ENCODE results near the gene CMTM6. TPM values are rescaled to one million over a fixed set of nuclear protein-coding genes. Genes with fewer than 3 reads are reported as not detected.

Gene CMTM6
- total RNA-seq, 1 experiment from 2014 or later = 39.7 TPM

- H3K4me3 Mint-ChIP-seq (ENCODE audit: unreplicated experiment) = no peak overlapping the region
- no peaks in the 10 kb centered on the region for H3K27me3 ChIP-seq (replicated peaks; ENCODE audit: control insufficient read depth, insufficient read depth, low read length)
- intact Hi-C loops (cut with micrococcal nuclease; ENCODE audit: unreplicated experiment) = no loop called here
- ChIA-PET POLR2A (no interaction called here), CTCF (no interaction called here)
- H3K9me3 ChIP-seq = no peaks in the 10 kb centered on the region
- no TSS peak for BruUV-seq (replicated peaks)
- H3K4me3 ChIP-seq (ENCODE audit: low read depth, low read length) = no peak overlapping the region
- H3K36me3 ChIP-seq (ENCODE audit: control insufficient read depth, insufficient read depth, low read length) = no peaks in the 10 kb centered on the region
- peaks cover 22% of the 10 kb centered on the region for H3K36me3 Mint-ChIP-seq (ENCODE audit: insufficient read depth, unreplicated experiment)
- H3K4me1 ChIP-seq = no peaks in the 10 kb centered on the region
- no peaks in the 10 kb centered on the region for H3K27me3 Mint-ChIP-seq (ENCODE audit: insufficient read depth, unreplicated experiment)
- no peak overlapping the region for H3K27ac Mint-ChIP-seq (ENCODE audit: unreplicated experiment)
- TF ChIP-seq, protein P1, sequence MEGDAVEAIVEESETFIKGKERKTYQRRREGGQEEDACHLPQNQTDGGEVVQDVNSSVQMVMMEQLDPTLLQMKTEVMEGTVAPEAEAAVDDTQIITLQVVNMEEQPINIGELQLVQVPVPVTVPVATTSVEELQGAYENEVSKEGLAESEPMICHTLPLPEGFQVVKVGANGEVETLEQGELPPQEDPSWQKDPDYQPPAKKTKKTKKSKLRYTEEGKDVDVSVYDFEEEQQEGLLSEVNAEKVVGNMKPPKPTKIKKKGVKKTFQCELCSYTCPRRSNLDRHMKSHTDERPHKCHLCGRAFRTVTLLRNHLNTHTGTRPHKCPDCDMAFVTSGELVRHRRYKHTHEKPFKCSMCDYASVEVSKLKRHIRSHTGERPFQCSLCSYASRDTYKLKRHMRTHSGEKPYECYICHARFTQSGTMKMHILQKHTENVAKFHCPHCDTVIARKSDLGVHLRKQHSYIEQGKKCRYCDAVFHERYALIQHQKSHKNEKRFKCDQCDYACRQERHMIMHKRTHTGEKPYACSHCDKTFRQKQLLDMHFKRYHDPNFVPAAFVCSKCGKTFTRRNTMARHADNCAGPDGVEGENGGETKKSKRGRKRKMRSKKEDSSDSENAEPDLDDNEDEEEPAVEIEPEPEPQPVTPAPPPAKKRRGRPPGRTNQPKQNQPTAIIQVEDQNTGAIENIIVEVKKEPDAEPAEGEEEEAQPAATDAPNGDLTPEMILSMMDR (IDR thresholded peaks at IDR 0.05; ENCODE audit: insufficient read depth in 1 of 2, low read depth in 1 of 2, low read length in 1 of 2, severe bottlenecking in 1 of 2, unreplicated experiment in 1 of 2) = no peak
- H3K9me3 Mint-ChIP-seq (ENCODE audit: unreplicated experiment) = peaks cover 7% of the 10 kb centered on the region
- H3K4me1 Mint-ChIP-seq (ENCODE audit: low read depth, unreplicated experiment) = no peaks in the 10 kb centered on the region
- DNase-seq = no peak
These were observed 51.5 kb downstream of the CMTM6 start for GRCh38 chr3:32450992-32451659.

DNA sequence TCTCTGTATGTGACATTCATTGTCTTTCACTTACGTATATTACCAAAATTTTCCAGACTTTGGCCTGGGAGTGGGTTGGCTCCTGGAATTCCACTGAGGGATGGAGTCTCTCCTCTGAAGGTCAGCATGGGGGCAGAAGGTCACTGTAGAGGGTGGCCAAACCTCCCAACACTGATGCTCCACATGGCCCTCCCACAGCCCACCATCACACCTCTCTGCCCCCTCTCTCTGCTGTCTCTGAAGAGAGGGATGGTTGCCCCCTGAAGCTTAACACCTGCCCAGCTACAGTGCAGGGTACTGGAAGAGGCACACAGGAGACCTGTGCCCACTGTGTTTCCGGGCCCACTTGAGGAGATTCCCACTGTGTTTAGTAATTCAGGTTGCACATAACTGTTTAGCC lies 52.2 kb downstream of the CMTM6 start:
- ChIA-PET POLR2A (no interaction called here), CTCF (no interaction called here)
- Mint-ChIP-seq H3K36me3 (ENCODE audit: insufficient read depth, unreplicated experiment) (peaks cover 17% of the 10 kb centered on the region), H3K4me3 (ENCODE audit: unreplicated experiment) (no peak overlapping the region), H3K27me3 (ENCODE audit: insufficient read depth, unreplicated experiment) (no peaks in the 10 kb centered on the region), H3K4me1 (ENCODE audit: low read depth, unreplicated experiment) (no peaks in the 10 kb centered on the region), H3K27ac (ENCODE audit: unreplicated experiment) (no peak overlapping the region), H3K9me3 (ENCODE audit: unreplicated experiment) (peaks cover 10% of the 10 kb centered on the region)
- no peaks in the 10 kb centered on the region for H3K27me3 ChIP-seq (replicated peaks; ENCODE audit: control insufficient read depth, insufficient read depth, low read length)
- no peaks in the 10 kb centered on the region for H3K4me1 ChIP-seq
- H3K9me3 ChIP-seq = no peaks in the 10 kb centered on the region
- DNase-seq = no peak
- H3K4me3 ChIP-seq (ENCODE audit: low read depth, low read length) = no peak overlapping the region
- no TSS peak for BruUV-seq (replicated peaks)
- TF ChIP-seq, protein P1 (IDR thresholded peaks at IDR 0.05; ENCODE audit: insufficient read depth in 1 of 2, low read depth in 1 of 2, low read length in 1 of 2, severe bottlenecking in 1 of 2, unreplicated experiment in 1 of 2) = no peak
- intact Hi-C loops (cut with micrococcal nuclease; ENCODE audit: unreplicated experiment) = no loop called here
- H3K36me3 ChIP-seq (ENCODE audit: control insufficient read depth, insufficient read depth, low read length) = no peaks in the 10 kb centered on the region

DNA sequence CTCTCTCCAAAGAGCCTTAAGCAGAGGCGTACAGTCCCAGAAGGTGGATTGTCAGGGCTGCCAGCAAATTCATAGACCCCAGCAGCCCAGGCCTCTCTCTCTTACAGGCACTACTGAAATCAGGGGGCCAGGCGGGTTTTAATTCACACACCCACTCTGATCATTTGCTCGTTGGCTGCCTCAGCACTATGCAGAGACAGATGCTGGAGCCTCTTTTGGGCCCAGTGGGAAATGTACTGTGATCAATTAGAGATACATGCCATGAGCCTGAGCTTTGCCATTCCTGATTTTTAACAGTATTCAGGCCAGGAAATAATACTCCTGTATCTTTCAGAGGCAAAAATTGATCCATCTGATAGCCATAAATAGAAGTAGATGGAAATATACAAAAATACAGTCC lies 53.0 kb downstream of the CMTM6 start:
- no peak overlapping the region for H3K4me3 ChIP-seq (ENCODE audit: low read depth, low read length)
- Mint-ChIP-seq H3K36me3 (ENCODE audit: insufficient read depth, unreplicated experiment) (peaks cover 12% of the 10 kb centered on the region), H3K27me3 (ENCODE audit: insufficient read depth, unreplicated experiment) (no peaks in the 10 kb centered on the region), H3K27ac (ENCODE audit: unreplicated experiment) (no peak overlapping the region), H3K4me1 (ENCODE audit: low read depth, unreplicated experiment) (no peaks in the 10 kb centered on the region), H3K9me3 (ENCODE audit: unreplicated experiment) (peaks cover 10% of the 10 kb centered on the region), H3K4me3 (ENCODE audit: unreplicated experiment) (no peak overlapping the region)
- POLR2A ChIA-PET = no interaction called here
- TF ChIP-seq, protein P1 (IDR thresholded peaks at IDR 0.05; ENCODE audit: insufficient read depth in 1 of 2, low read depth in 1 of 2, low read length in 1 of 2, severe bottlenecking in 1 of 2, unreplicated experiment in 1 of 2) = no peak
- no peaks in the 10 kb centered on the region for H3K4me1 ChIP-seq
- DNase-seq = no peak
- CTCF ChIA-PET = no interaction called here
- no peaks in the 10 kb centered on the region for H3K27me3 ChIP-seq (replicated peaks; ENCODE audit: control insufficient read depth, insufficient read depth, low read length)
- no peaks in the 10 kb centered on the region for H3K36me3 ChIP-seq (ENCODE audit: control insufficient read depth, insufficient read depth, low read length)
- intact Hi-C loops (cut with micrococcal nuclease; ENCODE audit: unreplicated experiment) = no loop called here
- H3K9me3 ChIP-seq = no peaks in the 10 kb centered on the region
- BruUV-seq (replicated peaks) = no TSS peak
